Measurements from ENCODE around the gene TBC1D32. TPM values are rescaled to one million over a fixed set of nuclear protein-coding genes. Genes with fewer than 3 reads are reported as not detected.

TBC1D32 gene
- total RNA-seq, 2 experiments from 2014 or later, result 9.4 to 9.8 TPM

GRCh38 chr6:121344539-121344938, 10.3 kb upstream of the TBC1D32 start:
- intact Hi-C loops (cut with DNase I, micrococcal nuclease), result no loop called here
- CTCF ChIA-PET, result no interaction called here

GRCh38 chr6:121339639-121340226, 5.5 kb upstream of the TBC1D32 start:
- no peak for DNase-seq
- Histone ChIP-seq H3K27ac (ENCODE audit: low read depth in 1 of 2, low read length in 2 of 2) (no peak overlapping the region), H3K4me3 (ENCODE audit: low read length) (no peak overlapping the region), H3K36me3 (ENCODE audit: insufficient read depth, low read length) (no peaks in the 10 kb centered on the region), H3K27me3 (ENCODE audit: control insufficient read depth in 1 of 2, insufficient read depth in 2 of 2, low read length in 2 of 2) (peaks cover 0 to 5% of the 10 kb centered on the region in 2 experiments), H3K4me1 (ENCODE audit: insufficient read depth, low read length) (peaks cover 4% of the 10 kb centered on the region), H3K9me3 (ENCODE audit: control insufficient read depth in 1 of 2, insufficient read depth in 1 of 2, low read length in 2 of 2) (no peaks in the 10 kb centered on the region)
- ATAC-seq (ENCODE audit: poor library complexity), result no peak
- Mint-ChIP-seq H3K27ac (no peak overlapping the region), H3K9me3 (no peaks in the 10 kb centered on the region), H3K27me3 (peaks cover 13% of the 10 kb centered on the region), H3K36me3 (ENCODE audit: low read depth) (peaks cover 3% of the 10 kb centered on the region), H3K4me3 (no peak overlapping the region), H3K4me1 (ENCODE audit: low read depth) (peaks cover 8% of the 10 kb centered on the region)
- ChIA-PET POLR2A (no interaction called here), CTCF (no interaction called here)
- intact Hi-C loops (cut with DNase I, micrococcal nuclease), result loop anchor here in 1 of 2 experiments (10.0 kb wide), 3 partner anchors 1065 to 1995 kb away; partner anchors contain the start of genes MAN1A1 and SERINC1
- no peak for TF ChIP-seq CTCF (IDR thresholded peaks at IDR 0.05)

More at GRCh38 chr6:121344539-121344938, 10.3 kb upstream of the TBC1D32 start:
- H3K27me3 ChIP-seq (ENCODE audit: control insufficient read depth in 1 of 2, insufficient read depth in 2 of 2, low read length in 2 of 2), result peaks cover 0 to 5% of the 10 kb centered on the region in 2 experiments
- no peak for TF ChIP-seq CTCF (IDR thresholded peaks at IDR 0.05)
- H3K36me3 Mint-ChIP-seq (ENCODE audit: low read depth), result no peaks in the 10 kb centered on the region
- no peak overlapping the region for H3K4me3 ChIP-seq (ENCODE audit: low read length)
- no peak overlapping the region for H3K27ac ChIP-seq (ENCODE audit: low read depth in 1 of 2, low read length in 2 of 2)
- no peak overlapping the region for H3K4me3 Mint-ChIP-seq
- no peak for DNase-seq
- no peaks in the 10 kb centered on the region for H3K4me1 ChIP-seq (ENCODE audit: insufficient read depth, low read length)
- no peak for ATAC-seq (ENCODE audit: poor library complexity)
- H3K27ac Mint-ChIP-seq, result no peak overlapping the region
- POLR2A ChIA-PET, result interaction anchor here (0.7 to 2.2 kb wide), 2 partner anchors 9 to 82 kb away, joined by 3 to 10 read pairs; partner anchors contain the start of gene TBC1D32
- H3K9me3 Mint-ChIP-seq, result no peaks in the 10 kb centered on the region
- no peaks in the 10 kb centered on the region for H3K36me3 ChIP-seq (ENCODE audit: insufficient read depth, low read length)
- peaks cover 21% of the 10 kb centered on the region for H3K27me3 Mint-ChIP-seq
- no peaks in the 10 kb centered on the region for H3K4me1 Mint-ChIP-seq (ENCODE audit: low read depth)
- no peaks in the 10 kb centered on the region for H3K9me3 ChIP-seq (ENCODE audit: control insufficient read depth in 1 of 2, insufficient read depth in 1 of 2, low read length in 2 of 2)

DNA sequence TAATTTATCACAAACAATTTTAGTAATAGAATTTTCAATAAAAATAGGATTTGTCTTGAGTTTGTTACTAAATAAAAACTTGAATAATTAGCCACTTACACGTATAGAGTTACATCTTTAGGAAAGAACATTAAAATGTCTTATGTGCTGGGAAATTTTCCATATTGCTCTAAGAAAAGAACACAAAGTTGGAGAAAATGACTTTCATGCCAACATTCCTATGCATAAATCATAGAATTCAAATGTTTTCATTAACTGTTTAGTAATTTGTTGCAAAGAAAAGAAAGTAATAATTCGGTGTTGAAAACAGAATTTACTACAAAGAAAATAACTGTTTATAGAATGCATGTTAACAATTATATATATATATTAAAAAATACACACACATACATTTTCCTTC, 4.7 kb upstream of the TBC1D32 start:
- intact Hi-C loops (cut with DNase I, micrococcal nuclease), result loop anchor here in 1 of 2 experiments (10.0 kb wide), 3 partner anchors 1066 to 1994 kb away; partner anchors contain the start of genes MAN1A1 and SERINC1

More for the DNA sequence above, 4.7 kb upstream of the TBC1D32 start:
- no peak overlapping the region for H3K27ac Mint-ChIP-seq
- no peaks in the 10 kb centered on the region for H3K9me3 Mint-ChIP-seq
- peaks cover 10% of the 10 kb centered on the region for H3K36me3 Mint-ChIP-seq (ENCODE audit: low read depth)
- no peaks in the 10 kb centered on the region for H3K36me3 ChIP-seq (ENCODE audit: insufficient read depth, low read length)
- peaks cover 11% of the 10 kb centered on the region for H3K27me3 Mint-ChIP-seq
- H3K4me1 Mint-ChIP-seq (ENCODE audit: low read depth), result peaks cover 15% of the 10 kb centered on the region
- no peak overlapping the region for H3K4me3 ChIP-seq (ENCODE audit: low read length)
- TF ChIP-seq CTCF (IDR thresholded peaks at IDR 0.05), result no peak
- ChIA-PET POLR2A (no interaction called here), CTCF (no interaction called here)
- H3K4me3 Mint-ChIP-seq, result no peak overlapping the region
- no peak for DNase-seq
- peaks cover 7% of the 10 kb centered on the region for H3K4me1 ChIP-seq (ENCODE audit: insufficient read depth, low read length)
- H3K27ac ChIP-seq (ENCODE audit: low read depth in 1 of 2, low read length in 2 of 2), result no peak overlapping the region
- ATAC-seq (ENCODE audit: poor library complexity), result no peak
- peaks cover 0 to 5% of the 10 kb centered on the region in 2 experiments for H3K27me3 ChIP-seq (ENCODE audit: control insufficient read depth in 1 of 2, insufficient read depth in 2 of 2, low read length in 2 of 2)
- no peaks in the 10 kb centered on the region for H3K9me3 ChIP-seq (ENCODE audit: control insufficient read depth in 1 of 2, insufficient read depth in 1 of 2, low read length in 2 of 2)

All from CD4-positive, alpha-beta T cell (primary cell).